Dermis blood vessel endothelial cell (primary cell): ENCODE results near the gene ATP2C2. TPM values are rescaled to one million over a fixed set of nuclear protein-coding genes. Genes with fewer than 3 reads are reported as not detected.

Source experiments
- total RNA-seq: library from RNA; depleted of rRNA; stranded (reverse); fragments of >200 nt; gene quantifications from 2 replicates; pipeline ENCODE4 v1.2.3, GENCODE V29; 2014

The ATP2C2 gene
- total RNA-seq, 1 donor from 2014 or later = not detected

Other genes with a start within 250 kb of the ATP2C2 start
- gene HSDL1, start 223.4 kb upstream of the ATP2C2 start, total RNA-seq = 28.2 and 32.0 TPM in 2 replicates
- under 0.01 TPM in 1 of 2 replicates, not detected in the other for gene DNAAF1, start 223.2 kb upstream of the ATP2C2 start, total RNA-seq
- 16.8 and 24.2 TPM in 2 replicates for gene TAF1C, start 181.5 kb upstream of the ATP2C2 start, total RNA-seq
- not detected in 2 replicates for gene ADAD2, start 177.4 kb upstream of the ATP2C2 start, total RNA-seq
- not detected in 2 replicates for gene KCNG4, start 128.5 kb upstream of the ATP2C2 start, total RNA-seq
- not detected in 2 replicates for gene WFDC1, start 73.7 kb upstream of the ATP2C2 start, total RNA-seq
- 14.5 and 24.1 TPM in 2 replicates for gene MEAK7, start 136.1 kb downstream of the ATP2C2 start, total RNA-seq
- 125 and 140 TPM in 2 replicates for gene COTL1, start 249.5 kb downstream of the ATP2C2 start, total RNA-seq